Ramos (cell line): ENCODE data around the gene RNF38.
"Not testable (repeated sequence)": the region's sequence is repeated elsewhere in the genome, so short reads cannot be mapped to it uniquely, and the experiment has no call there.

Experiments
- in situ Hi-C: fragments of 300-500 bp; cut with MboI; formaldehyde crosslinking; loops from one replicate; pipeline ENCODE4 v1.14.3; 2022; ENCODE audit warnings: low sequenced_read_pairs; ENCODE audit not compliant: unreplicated experiment

The RNF38 gene

DNA sequence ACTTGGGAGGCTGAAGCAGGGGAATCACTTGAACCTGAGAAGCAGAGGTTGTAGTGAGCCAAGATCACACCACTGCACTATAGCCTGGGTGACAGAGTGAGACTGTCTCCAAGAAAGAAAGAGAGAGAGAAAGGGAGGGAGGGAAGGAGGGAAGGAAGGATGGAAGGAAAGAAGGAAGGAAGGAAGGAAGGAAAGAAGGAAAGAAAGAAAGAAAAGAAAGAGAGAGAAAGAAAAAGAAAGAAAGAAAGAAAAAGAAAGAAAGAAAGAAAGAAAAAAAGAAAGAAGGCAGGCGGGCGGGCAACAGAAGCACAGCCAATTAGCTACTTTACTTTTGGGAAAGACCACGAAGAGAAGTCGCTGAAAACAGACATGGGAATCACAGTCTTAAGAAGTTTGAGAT, 9.0 kb upstream of the RNF38 start:
- in situ Hi-C loops, result loop anchor here (5.0 to 10.0 kb wide), 2 partner anchors 148 to 326 kb away; no protein-coding TSS in a partner anchor

DNA sequence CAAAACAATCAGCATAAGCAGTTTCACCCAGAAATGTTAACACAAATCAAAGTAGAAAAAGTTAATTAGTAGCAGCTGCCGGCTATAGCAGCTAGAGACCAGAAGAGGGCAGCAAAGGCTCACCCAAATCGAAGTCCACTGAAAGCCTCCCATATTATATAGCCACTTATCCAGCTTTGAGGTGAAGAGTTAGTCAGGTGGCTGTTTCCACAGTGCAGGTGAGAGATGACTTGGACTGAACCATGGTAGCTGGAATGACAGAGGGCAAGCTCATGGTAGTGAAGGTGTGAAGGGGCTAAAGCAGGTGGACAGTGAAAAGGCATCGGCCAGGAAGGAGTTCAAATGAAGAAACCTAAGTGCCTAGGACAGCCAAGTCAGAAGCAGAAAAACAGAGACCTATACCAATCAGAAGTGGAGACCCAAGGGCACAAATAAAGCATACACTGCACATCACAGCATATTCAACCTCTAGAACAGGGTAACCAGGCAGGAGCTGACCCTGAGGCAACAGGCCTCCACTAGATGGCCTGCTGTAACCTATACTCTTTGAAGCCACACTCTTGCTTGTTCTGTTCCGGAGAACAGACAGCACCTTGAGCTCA, 7.2 kb upstream of the RNF38 start:
- in situ Hi-C loops, result loop anchor here (5.0 to 10.0 kb wide), 2 partner anchors 150 to 328 kb away; no protein-coding TSS in a partner anchor

DNA sequence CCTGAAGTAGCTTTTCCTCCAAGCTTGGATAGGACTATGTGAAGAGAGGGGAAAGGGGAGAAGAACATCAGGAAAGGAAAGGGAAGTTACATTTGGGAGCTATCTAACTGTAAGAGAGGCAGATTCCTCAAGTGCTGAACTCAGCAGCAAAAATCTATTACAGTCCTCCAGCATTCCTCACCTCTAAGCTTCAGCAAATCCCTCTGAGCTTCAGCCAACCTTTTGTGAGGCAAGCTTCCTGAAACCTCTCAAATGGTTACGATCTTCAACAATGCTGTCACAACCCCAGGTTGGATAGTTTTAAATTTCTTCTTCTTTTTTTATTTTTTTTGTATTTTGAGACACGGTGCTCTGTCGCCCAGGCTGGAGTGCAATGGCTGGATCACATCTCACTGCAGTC, 2.5 kb upstream of the RNF38 start:
- in situ Hi-C loops, result loop anchor here (10.0 kb wide), 1 partner anchor 332 kb away; no protein-coding TSS in a partner anchor

DNA sequence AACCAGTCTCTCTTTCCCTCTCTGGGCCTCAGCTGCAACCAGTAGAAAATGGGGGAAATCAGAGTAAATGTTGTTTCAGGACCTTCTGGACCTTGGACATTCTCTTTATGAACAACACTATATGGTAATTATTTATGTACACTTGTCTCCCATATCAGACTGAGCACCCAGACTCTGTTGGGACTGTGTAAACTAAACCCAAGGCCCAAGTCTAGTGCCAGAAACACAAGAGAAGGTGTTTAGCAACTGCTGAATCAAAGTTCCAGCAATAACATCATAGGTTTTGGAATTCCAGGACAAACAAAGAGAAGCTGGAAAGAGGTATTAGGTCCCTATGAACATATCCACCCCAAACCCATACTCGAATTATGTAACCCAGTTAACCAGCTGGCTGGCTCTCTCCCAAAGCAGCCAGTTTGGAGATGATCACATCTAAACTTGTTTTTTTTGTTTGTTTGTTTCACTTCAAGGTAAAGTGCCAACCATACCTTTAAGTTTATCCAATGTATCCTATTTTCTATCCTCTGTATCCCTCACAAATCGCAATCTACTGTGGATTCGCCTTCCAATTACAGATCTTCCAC, 1.9 kb upstream of the RNF38 start:
- in situ Hi-C loops, result loop anchor here (10.0 kb wide), 1 partner anchor 333 kb away; no protein-coding TSS in a partner anchor

DNA sequence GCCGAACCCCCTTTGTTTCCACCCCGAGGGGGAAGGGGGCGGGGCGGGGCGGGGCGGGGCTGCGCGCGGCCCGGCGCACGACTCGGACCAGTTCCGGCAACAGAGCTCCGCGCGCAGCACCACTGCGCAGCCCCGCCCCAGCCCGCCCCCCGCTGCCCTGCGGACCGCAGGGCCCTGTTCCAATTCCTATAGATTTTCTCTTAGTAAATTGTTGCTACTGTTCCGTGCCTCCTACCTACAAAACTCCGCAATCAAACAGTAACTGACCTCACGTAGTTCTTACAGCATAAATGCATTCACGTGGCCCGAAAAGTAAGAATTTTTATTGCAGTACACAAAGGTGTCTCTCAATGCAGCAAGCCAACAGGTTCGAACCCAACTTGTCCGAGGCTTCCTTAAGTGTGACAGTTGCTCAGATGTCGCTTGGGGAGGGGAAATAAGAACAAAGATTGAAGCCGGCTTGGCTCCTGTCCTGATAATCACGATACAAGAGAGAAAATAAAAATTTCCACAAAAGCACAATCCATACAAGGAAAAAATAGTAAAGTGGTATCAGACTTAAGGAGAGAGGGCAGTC, 1.2 kb upstream of the RNF38 start:
- in situ Hi-C loops, result loop anchor here (10.0 kb wide), 1 partner anchor 334 kb away; no protein-coding TSS in a partner anchor

DNA sequence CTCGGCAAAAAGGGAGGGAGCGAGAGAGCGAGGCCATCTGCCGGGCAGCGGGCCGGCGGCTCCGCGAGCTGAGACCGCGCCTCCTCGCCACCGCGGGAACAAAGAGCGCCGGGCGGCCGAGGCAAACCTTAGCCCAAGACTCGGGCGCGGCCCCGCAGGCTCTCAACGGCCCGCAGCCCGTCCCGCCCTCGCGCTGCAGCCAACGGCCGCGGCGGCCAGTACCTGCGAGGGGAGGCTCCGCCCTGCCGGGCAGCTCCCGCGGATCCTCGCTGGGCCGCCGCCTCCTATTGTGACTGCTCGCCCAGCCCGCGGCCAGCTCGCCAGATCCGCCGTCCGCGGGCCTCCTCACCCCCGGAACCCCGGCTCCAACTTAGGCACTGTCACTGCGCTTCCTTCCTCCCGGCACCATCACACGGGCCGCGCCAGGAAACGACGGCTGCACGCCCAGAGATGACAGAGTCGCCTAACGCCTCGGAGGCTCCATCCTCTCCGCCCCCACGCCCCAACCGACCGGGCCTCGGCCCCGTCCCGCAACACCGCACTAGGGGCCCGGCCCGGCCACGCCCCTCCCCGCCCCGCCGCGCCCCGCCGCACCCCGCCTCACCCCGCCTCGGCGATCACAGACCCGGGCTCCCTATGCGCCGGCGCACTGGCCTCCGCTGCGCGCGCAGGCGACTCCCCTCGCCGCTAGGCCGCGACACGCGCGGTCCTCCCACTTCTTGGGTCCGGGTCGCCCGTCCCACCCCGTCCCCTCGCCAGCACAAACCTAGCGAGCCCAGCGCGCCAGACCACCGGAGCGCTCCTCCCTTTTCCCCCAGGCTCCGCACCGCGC, 479 bp upstream of the RNF38 start:
- in situ Hi-C loops, result loop anchor here (10.0 kb wide), 1 partner anchor 334 kb away; no protein-coding TSS in a partner anchor

DNA sequence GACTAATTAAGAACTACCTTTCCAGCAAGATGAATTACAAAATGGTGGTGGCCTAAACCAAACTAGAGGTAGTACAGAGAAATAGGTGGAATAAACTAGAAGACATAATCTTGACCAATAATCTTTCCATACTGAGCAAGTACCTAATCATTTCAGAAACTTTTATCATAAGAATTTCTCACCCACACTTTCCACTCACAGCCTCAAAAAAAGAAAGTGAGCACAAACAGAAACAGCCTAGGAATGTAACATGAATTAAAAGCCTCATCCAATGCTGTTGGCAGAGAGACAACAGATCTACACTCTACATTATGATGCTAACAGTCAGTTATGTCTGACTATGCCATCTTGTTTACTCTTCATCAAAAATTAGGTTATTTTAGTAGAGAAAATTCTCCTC, 1.3 kb downstream of the RNF38 start:
- in situ Hi-C loops, result no loop called here

DNA sequence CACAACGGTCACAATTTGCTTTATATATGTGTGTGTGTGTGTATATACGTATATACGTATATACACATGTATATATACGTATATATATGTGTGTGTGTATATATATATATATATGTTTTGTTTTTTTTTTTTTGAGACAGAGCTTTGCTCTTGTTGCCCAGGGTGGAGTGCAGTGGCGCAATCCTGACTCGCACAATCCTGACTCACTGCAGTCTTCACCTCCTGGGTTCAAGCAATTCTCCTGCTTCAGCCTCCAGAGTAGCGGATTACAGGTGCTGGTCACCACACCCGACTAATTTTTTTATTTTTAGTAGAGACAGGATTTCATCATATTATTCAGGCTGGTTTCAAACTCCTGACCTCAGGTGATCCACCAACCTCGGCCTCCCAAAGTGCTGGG, 3.1 kb downstream of the RNF38 start:
- in situ Hi-C loops, result no loop called here

DNA sequence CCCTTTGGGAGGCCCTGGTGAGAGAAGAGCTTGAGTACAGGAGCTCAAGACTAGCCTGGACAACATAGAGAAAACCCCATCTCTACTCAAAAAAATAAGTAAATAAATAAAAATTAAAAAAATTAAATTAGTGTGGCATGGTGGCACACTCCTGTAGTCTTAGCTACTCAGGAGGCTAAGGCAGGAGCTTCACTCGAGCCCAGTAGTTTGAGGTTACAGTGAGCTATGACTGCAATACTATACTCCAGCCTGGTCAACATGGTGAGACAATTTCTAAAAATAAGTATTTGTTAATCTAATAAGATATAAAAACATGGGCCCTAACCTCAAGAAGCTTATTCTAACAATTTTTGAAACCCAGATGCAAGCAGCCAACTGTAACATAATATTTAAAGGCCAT, 7.6 kb downstream of the RNF38 start:
- in situ Hi-C loops, result no loop called here

DNA sequence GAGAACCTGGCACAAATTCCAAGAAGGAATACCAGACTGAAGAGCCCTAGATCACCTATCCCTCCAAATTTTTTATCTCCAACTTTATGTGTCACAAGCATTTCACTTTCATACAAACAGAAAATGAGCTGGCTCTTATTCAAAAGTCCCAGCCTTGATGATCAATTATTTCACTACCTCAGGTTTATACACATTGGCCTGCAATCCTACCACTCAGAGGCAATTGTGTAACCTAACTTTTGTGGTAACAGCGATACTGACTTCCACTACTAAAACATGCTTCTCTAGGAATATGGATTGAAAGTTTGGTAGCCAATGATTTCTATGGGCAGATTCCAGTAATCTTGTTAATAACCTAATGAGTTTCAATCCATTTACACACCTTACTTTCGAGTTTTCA, 10.5 kb downstream of the RNF38 start:
- in situ Hi-C loops, result no loop called here

DNA sequence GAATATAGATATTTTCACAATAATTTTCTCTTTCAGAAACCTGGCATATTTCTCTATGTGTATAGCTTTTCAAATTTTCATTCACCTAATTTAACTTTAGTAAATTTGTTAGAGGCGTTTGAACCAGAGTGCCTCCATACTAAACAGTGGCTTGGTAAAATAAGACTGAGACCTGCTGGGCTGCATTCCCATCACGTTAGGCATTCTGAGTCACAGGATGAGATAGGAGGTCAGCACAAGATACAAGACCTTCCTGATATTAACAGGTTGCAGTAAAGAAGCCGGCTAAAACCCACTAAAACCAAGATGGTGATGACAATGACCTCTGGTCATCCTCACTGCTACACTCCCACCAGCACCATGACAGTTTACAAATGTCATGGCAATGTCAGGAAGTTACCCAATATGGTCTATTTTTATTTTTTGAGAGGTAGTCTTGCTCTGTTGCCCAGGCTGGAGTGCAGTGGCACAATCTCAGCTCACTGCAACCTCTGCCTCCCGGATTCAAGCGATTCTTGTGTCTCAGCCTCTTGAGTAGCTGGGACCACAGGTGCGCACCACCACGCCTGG, 13.6 kb downstream of the RNF38 start:
- in situ Hi-C loops, result not testable (repeated sequence)

DNA sequence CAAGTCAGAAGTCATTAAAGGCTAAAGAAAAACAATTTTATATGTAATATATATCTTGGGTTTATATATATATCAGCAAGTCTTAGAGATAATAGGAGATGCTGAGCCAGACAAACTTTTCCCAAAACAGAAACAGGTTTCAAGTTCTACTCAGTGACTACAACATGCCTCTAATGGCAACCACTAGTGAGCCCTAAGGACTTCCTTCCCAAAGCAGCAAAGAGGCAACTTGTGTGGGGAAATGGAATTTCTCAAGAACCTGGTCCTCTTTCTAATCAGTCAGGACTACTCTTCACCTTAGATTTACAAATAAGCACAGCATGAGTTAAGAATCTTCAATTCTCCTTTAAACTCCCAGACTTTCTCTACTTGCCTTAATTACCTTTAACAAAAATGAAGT, 17.6 kb downstream of the RNF38 start:
- in situ Hi-C loops, result no loop called here

DNA sequence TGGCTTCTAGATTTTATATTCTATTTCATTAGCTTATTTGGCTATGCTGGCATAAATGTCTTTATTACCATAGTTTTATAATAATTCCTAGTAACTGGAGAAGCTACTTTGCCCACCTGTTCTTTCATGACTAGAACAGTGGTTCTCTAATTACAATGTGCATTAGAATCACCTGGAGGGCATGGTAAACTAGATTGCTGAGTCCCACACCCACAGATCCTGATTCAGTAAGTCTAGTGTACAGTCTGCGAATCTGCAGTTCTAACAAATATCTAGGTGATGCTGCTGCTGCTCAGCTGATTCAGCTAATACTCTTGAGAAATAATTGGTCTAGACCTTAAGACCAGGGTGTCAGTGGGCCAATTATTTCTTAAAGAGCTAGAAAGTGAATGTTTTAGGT, 35.5 kb downstream of the RNF38 start:
- in situ Hi-C loops, result no loop called here

DNA sequence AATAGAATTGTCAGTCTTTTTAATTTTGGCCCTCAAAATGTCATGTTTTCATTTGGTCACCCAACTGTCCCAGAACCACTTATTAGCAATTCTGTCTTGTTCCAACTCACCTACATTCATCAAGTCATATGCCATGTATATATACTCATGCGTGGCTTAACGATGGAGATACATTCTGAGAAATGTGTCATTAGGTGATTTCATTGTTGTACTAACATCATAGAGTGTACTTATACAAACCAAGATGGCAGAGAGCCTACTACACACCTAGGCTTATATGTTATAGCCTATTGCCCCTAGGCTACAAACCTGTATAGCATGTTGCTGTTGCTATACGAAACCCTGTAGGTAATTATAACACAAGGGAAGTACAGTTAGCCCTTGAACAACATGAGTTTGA, 36.6 kb downstream of the RNF38 start:
- in situ Hi-C loops, result no loop called here

DNA sequence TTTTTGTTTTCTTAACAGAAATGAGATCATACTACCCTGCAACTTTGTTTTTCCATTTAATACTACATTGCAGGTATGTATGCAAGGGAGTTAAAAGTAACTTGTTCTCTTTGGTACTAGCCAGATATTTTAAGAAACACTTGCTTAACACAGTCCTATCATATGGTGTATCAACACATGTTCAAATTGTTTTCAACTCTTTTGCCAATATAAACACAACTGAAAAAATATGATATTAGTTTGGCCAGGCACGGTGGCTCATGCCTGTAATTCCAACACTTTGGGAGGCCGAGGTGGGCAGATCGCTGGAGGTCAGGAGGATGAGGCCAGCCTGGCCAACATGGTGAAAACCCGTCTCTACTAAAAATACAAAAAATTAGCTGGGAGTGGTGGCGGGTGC, 41.6 kb downstream of the RNF38 start:
- in situ Hi-C loops, result no loop called here

DNA sequence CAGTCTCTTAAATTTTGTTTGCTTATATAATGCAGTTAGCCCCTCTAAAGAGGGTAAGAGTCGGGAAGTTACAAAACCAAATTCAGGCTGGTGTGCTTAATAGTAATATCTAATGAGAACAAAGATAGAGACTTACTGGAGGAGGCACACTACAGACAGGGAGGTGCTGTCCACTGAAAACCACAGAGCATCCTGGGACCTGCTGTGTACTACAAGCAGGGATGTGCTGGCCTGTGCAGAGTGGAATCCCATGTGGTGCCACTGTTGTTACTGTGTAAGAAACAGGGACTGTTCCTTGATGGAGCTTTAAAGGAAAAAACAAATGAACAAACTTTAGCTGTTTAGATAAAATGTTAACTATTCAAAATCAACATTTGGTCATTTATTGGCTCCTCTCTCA, 42.4 kb downstream of the RNF38 start:
- in situ Hi-C loops, result no loop called here

DNA sequence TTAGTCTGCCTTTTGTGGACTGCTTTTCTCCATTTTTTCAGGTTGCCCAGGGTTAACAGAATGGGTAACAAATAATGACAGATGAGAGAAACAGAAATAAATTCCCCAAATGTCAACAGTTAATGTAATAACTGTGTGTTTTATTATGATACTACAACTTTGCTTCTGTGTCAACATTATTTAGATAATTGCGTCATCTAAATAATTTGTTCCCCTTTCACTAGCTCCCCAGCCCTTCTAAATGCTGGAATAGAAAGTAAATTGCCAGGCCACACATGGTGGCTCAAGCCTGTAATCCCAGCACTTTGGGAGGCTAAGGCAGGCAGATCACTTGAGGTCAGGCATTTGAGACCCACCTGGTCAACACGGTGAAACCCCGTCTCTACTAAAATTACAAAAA, 53.5 kb downstream of the RNF38 start:
- in situ Hi-C loops, result no loop called here

DNA sequence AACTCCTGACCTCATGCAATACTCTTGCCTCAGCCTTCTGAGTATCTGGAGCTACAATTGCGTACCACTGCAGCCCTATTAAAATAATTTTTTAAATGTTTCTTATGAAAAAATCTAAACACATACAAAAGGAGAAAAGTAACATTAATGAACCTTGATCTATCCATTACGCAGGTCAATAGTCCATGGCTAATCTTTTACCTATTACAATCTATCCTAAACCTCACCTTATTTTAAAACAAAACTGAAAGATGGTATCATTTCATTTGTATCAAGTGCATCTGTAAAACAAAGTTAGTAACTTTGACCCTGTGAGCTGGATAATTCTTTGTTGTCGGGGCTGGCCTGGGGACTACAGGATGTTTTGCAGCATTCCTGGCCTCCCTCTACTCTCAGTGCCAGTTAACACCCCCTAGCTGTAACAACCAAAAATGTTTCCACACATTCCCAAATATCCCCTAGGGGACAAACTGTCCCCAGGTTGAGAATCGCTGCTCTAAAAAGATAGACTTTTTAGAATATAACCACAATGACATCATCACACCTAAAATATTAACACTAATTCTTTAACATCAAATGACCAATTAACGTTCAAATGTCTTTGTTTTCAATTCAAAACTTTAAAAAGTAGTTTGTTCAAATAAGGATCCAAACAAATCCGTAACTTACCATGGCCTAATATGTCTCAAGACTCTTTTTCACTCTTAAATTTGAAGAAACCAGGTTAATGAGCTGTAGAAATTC, 54.8 kb downstream of the RNF38 start:
- in situ Hi-C loops, result no loop called here

DNA sequence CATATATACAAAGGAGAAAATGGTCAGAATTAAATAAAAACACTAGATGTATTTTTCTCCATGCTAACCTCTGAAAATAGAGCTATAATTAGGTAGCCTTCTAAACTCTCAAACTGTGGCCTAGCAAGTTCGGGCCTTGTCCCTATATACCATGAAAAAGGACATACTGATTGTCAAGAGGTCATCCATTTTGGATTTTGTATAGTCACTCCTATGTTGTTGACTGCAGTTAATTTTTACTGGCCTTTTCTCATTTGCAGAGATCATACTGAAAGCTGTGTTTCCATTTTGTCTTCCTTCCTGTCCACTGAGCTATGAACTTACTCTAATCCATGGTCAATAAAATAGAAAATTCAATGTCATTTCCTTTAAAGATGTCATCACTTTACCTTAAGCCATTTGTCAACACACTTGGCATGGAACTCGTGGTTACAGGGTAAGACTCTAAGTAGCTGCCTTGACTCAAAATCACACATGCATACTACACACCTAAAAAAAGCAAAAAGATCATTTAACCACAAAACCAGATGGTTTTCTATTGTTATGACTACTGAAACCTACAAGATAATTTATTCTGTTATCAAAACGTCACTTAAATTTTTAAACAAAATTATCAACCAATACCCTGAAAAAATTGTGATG, 58.0 kb downstream of the RNF38 start:
- in situ Hi-C loops, result no loop called here
